8988T (cell line): Measurements from ENCODE around the gene ZNF410.

Experiments
- DNase-seq: peaks from one replicate; pipeline ENCODE4 v3.0.0; 2011

Gene ZNF410

DNA sequence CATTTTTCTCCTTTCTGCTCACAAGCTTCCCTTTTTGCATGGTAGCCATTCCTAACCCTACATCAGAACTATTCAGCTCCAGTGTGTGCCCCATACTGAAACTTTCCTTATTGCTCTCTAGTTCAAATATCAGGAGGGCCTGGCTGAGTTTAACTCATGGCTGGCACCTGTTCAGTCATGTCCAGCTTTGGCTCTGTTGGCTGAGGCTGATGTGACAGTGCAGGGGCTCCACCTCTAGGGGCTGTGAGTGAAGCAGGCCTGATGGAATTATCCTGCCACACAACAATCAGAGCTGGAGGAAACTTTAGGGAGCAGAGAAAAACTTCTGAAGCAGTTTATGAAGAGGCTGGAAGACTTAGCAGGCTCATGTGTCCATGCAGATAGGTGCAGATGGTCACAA, 71.9 kb downstream of the ZNF410 start:
- no peak for DNase-seq

DNA sequence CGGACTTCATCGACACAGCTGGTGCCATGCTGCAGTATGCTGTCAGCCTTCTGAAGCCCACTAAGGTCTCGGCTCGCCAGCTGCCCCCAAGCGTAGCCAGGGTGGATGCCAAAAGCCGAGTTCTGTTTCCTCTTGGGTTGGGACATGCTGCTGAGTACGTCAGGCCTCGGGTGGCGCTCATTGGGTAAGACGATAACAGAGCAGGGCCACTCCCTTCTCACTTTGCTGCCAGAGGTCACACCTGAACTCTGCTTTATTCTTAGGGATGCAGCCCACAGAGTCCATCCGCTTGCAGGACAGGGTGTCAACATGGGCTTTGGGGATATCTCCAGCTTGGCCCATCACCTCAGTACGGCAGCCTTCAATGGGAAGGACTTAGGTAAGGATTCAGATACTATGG, 74.5 kb downstream of the ZNF410 start:
- DNase-seq, result no peak

DNA sequence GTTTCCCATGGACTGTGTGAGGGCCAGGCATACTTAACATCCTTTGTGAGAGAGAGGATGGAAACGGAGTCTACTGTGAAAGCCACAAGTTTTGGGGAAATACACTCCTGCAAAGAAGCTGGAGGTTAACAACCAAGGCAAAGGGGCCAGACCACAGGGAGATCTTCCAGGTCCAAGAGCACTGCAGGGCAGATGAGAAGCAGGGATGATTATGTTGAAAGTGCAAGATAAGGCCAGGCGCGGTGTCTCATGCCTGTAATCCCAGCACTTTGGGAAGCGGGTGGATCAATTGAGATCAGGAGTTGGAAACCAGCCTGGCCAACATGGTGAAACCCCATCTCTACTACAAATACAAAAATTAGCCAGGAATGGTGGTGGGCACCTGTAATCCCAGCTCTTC, 78.6 kb downstream of the ZNF410 start:
- DNase-seq, result no peak

DNA sequence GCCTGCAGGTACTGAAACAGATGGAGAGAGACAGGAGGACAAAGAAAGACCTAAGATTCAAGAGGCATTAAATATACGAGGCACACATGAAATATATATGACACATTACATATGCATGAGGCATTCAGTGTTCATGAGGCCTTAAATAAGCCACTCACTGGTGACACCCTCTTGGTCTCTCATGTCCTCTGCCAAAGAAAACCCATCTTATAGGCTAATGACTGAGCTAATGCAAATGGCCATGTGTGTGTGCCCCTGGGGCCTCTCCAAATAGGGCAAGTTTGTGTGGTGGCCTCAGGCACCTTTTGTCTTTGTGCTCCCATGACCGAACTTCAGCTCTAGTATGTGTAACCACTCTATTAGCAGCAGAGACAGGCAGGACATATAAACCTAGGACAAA, 82.2 kb downstream of the ZNF410 start:
- DNase-seq, result no peak

DNA sequence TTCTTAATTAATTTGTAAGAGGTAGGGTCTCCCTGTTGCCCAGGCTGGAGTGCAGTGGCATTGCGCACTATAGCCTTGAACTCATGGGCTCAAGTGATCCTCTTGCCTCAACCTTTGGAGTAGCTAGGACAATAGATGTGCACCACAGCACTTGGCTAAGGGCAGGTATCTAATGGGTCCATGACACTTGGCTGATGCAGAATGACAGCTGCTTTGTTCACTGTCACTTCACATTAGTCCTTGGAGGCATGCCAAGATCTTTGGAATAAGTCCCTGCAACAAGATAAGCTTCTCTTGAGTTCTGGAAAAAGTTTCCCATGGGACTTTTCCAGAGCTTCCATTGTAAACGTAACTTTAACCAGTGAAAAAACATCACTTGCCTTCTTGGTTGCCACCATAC, 86.8 kb downstream of the ZNF410 start:
- DNase-seq, result no peak

DNA sequence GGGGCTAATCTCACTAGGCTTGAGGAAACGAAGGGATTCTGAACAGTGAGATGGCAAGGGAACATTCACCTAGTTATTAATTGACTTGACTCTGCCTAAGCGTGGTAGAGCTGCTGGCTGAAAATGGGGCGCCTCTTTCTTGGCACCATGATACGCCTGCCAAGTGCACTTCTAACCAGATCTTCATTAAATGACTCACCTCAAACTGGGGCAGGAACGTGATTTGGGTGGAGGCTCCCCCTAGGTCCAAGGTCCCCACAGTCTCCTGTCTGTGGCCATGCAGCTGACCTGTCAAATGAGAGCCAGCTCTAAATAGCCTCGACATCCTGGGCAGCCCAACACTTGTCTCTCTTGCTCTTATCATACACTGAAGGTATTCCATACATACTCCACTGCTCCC, 89.5 kb downstream of the ZNF410 start:
- DNase-seq, result no peak

DNA sequence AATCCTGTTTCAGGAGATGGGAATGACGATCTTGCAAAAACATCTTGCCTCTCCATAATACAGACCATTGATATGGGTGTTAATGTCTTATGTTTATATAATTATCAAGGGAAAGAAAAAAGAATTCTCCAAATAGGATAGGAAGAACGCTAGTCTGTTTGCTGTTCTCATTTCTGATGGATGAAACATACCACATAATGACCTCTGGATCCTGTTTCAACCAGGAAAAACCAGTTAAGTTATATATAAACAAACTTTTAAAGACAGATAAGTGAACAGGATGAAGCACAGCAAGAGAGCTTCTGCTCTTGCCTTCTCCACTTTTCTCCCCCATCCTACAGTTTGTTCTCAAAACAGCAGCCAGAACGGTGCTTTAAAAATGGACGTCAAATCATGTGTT, 91.2 kb downstream of the ZNF410 start:
- no peak for DNase-seq
